OCI-LY7 (cell line): Measurements from ENCODE around the gene FHIT. TPM values are rescaled to one million over a fixed set of nuclear protein-coding genes. Genes with fewer than 3 reads are reported as not detected.

Experiments
- BruUV-seq: library from RNA; stranded (reverse); fragments of 400-500 nt; replicated peaks from 2 replicates; lab custom pipeline; 2021; lab: Mats Ljungman, UMichigan
- CTCF ChIA-PET: fragments of 300-600 bp; sonication (Branson Sonifier 250); formaldehyde crosslinking; loops from one replicate; lab custom pipeline; 2022; ENCODE audit warnings: antibody characterized with exemption; ENCODE audit not compliant: unreplicated experiment; lab: Charles Lee
- POLR2A ChIA-PET: fragments of 300-600 bp; sonication (Branson Sonifier 250); formaldehyde crosslinking; loops from one replicate; lab custom pipeline; 2022; ENCODE audit warnings: antibody characterized with exemption; lab: Charles Lee
- DNase-seq: peaks from one replicate; pipeline ENCODE4 v3.0.0-alpha.2; 2015; ENCODE audit warnings: low spot score
- H2AFZ ChIP-seq: fragments of 200-600 bp; sonication (generic), shearing (Covaris generic); 2 replicates; pipeline ENCODE4 v1.6.1; 2014; ENCODE audit warnings: mild to moderate bottlenecking, antibody characterized with exemption, low read length, moderate library complexity
- H3K27ac ChIP-seq: fragments of 200-600 bp; sonication (generic); 2 replicates; pipeline ENCODE4 v1.5.1; 2014; ENCODE audit warnings: mixed run types, low read depth, mild to moderate bottlenecking, moderate library complexity, low read length, inconsistent platforms; ENCODE audit not compliant: poor library complexity, severe bottlenecking
- H3K36me3 ChIP-seq: fragments of 200-600 bp; sonication (generic); 2 replicates; pipeline ENCODE4 v1.6.1; 2014; ENCODE audit warnings: mild to moderate bottlenecking, antibody characterized with exemption, low read length, moderate library complexity, mixed read lengths; ENCODE audit not compliant: insufficient read depth
- H3K4me1 ChIP-seq: fragments of 200-600 bp; sonication (generic); 2 replicates; pipeline ENCODE4 v1.5.1; 2014; ENCODE audit warnings: mild to moderate bottlenecking, low read length; ENCODE audit not compliant: insufficient read depth, poor library complexity, severe bottlenecking
- H3K4me2 ChIP-seq: fragments of 200-600 bp; sonication (generic); 2 replicates; pipeline ENCODE4 v1.6.1; 2014; ENCODE audit warnings: mild to moderate bottlenecking, low read length
- H3K4me3 ChIP-seq: fragments of 200-600 bp; sonication (generic); 2 replicates; pipeline ENCODE4 v1.5.1; 2014; ENCODE audit warnings: mild to moderate bottlenecking, low read depth, low read length; ENCODE audit not compliant: poor library complexity, severe bottlenecking
- H3K79me2 ChIP-seq: fragments of 200-600 bp; sonication (generic); 2 replicates; pipeline ENCODE4 v1.6.1; 2016; ENCODE audit warnings: low read depth, mild to moderate bottlenecking, low read length, moderate library complexity, mixed read lengths; ENCODE audit not compliant: insufficient read depth
- H3K9me2 ChIP-seq: fragments of 200-600 bp; sonication (generic); 2 replicates; pipeline ENCODE4 v1.6.1; 2016; ENCODE audit warnings: mild to moderate bottlenecking, low read length, mixed read lengths; ENCODE audit not compliant: insufficient read depth
- H3K9me3 ChIP-seq: fragments of 200-600 bp; sonication (generic); 2 replicates; pipeline ENCODE4 v1.6.1; 2014; ENCODE audit warnings: mild to moderate bottlenecking, mixed run types, low read length, mixed read lengths
- H4K20me1 ChIP-seq: fragments of 200-600 bp; sonication (generic); 2 replicates; pipeline ENCODE4 v1.6.1; 2014; ENCODE audit warnings: mild to moderate bottlenecking, antibody characterized with exemption, low read length, moderate library complexity, mixed read lengths; ENCODE audit not compliant: insufficient read depth
- EZH2phosphoT487 ChIP-seq: fragments of 200-600 bp; sonication (generic); IDR thresholded peaks from 2 replicates; pipeline ENCODE4 v1.6.1; 2018; ENCODE audit warnings: low read depth, borderline replicate concordance, mild to moderate bottlenecking, mixed run types, antibody characterized with exemption, low read length, moderate library complexity, mixed read lengths
- intact Hi-C: fragments of 100-400 bp; cut with micrococcal nuclease; formaldehyde crosslinking; loops from one replicate; pipeline ENCODE4 v1.10.0; 2022; ENCODE audit not compliant: unreplicated experiment
- total RNA-seq, 2 experiments: library from RNA; depleted of rRNA in 1 of 2; stranded (reverse); fragments of >200 nt in 1 of 2; shearing (Covaris generic) in 1 of 2; gene quantifications; 2 replicates each; pipeline ENCODE4 v1.2.3, GENCODE V29; 2014 to 2022
- TF ChIP-seq, protein P1 (sequence below): fragments of 200-600 bp; sonication (generic); conservative IDR thresholded peaks from 2 replicates; pipeline ENCODE4 v1.5.1; 2014; ENCODE audit warnings: mild to moderate bottlenecking, antibody characterized with exemption, low read length, moderate library complexity, mixed read lengths

FHIT gene
- total RNA-seq, 2 experiments from 2014 or later, result 5.0 to 10.9 TPM

DNA sequence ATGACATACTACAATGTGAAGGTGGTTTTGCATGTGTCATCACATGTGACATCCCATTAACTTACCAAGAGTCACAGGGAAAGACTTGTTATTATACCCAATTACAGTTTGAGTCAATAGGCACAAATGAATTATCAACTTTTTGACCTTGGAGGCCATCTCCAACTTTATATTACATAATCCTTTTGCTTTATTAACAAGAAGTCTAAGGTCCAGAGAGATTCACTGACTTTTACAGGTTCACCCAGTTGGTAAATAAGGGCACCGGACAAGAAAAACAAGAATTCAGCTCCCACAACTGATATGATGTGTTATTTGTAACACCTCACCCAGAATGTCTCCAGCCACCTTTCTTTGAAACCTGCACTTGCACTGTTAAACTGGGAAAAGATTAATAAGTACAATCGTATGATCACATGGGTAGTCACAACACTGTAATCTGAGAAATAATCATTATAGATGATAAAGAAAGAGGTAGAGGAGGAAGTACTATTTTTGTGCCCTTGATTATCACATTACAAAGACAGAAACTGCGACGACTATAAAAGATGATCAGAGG, 928.9 kb downstream of the FHIT start:
- DNase-seq, result no peak
- no peak overlapping the region for H3K4me2 ChIP-seq
- no peaks in the 10 kb centered on the region for H3K4me1 ChIP-seq
- no TSS peak for BruUV-seq
- H4K20me1 ChIP-seq, result no peaks in the 10 kb centered on the region
- intact Hi-C loops, result no loop called here
- H3K9me3 ChIP-seq, result no peaks in the 10 kb centered on the region
- POLR2A ChIA-PET, result interaction anchor here (0.6 kb wide), 1 partner anchor 505 kb away, joined by 4 read pairs; no protein-coding TSS in a partner anchor
- CTCF ChIA-PET, result no interaction called here
- no peak overlapping the region for H3K27ac ChIP-seq
- no peaks in the 10 kb centered on the region for H3K9me2 ChIP-seq
- H2AFZ ChIP-seq, result no peak overlapping the region
- no peaks in the 10 kb centered on the region for H3K36me3 ChIP-seq
- no peak overlapping the region for H3K4me3 ChIP-seq
- no peak for TF ChIP-seq EZH2phosphoT487
- TF ChIP-seq, protein P1, sequence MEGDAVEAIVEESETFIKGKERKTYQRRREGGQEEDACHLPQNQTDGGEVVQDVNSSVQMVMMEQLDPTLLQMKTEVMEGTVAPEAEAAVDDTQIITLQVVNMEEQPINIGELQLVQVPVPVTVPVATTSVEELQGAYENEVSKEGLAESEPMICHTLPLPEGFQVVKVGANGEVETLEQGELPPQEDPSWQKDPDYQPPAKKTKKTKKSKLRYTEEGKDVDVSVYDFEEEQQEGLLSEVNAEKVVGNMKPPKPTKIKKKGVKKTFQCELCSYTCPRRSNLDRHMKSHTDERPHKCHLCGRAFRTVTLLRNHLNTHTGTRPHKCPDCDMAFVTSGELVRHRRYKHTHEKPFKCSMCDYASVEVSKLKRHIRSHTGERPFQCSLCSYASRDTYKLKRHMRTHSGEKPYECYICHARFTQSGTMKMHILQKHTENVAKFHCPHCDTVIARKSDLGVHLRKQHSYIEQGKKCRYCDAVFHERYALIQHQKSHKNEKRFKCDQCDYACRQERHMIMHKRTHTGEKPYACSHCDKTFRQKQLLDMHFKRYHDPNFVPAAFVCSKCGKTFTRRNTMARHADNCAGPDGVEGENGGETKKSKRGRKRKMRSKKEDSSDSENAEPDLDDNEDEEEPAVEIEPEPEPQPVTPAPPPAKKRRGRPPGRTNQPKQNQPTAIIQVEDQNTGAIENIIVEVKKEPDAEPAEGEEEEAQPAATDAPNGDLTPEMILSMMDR, result no peak
- H3K79me2 ChIP-seq, result no peaks in the 10 kb centered on the region

DNA sequence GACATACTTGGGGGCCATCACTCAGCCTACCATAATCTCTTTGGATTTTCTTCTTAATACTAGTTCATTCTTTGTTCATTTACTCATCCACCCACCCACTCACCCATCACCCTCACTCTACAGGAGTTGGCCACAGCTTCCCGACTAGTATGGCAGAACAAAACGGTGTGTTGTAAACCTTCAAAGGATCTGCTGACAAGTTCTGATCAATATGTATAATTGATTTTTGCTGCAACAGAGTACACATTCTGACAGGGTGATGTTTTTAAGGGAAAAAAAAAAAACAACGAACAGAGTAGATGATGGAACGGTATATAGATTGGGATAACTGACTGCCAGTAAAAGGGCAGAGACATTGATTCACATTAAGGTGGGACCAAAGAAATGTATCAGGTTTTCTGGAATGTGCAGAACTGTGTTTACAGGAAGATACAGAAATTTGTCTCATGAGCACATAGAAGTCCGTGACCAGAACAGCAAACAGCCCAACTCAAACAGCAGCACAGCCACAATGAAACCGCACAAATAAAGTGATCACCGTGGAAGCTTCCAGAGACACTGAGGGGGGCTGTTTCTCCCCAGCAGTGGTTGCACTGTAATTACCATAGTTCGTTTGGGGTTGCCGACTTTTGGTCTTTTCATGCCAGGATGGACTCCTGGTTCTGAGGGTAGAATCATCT, 931.9 kb downstream of the FHIT start:
- intact Hi-C loops, result no loop called here

More for the DNA sequence above, 931.9 kb downstream of the FHIT start:
- POLR2A ChIA-PET, result no interaction called here
- BruUV-seq, result no TSS peak
- Histone ChIP-seq H3K9me2 (no peaks in the 10 kb centered on the region), H3K4me1 (no peaks in the 10 kb centered on the region), H4K20me1 (no peaks in the 10 kb centered on the region), H3K36me3 (no peaks in the 10 kb centered on the region), H3K27ac (no peak overlapping the region), H3K4me2 (no peak overlapping the region), H3K9me3 (no peaks in the 10 kb centered on the region), H2AFZ (no peak overlapping the region), H3K79me2 (no peaks in the 10 kb centered on the region), H3K4me3 (no peak overlapping the region)
- CTCF ChIA-PET, result no interaction called here
- no peak for TF ChIP-seq EZH2phosphoT487
- TF ChIP-seq, protein P1, result no peak
- no peak for DNase-seq
